Esophagus squamous epithelium (tissue), 4 donors: Measurements from ENCODE around the gene SLC44A4.

Experiments
- POLR2A ChIP-seq, 4 donors: fragments of 450-650 bp; IDR thresholded peaks; one replicate each; pipeline ENCODE4 v1.6.1; 2017; ENCODE audit warnings: antibody characterized with exemption in 4 of 4, mild to moderate bottlenecking in 4 of 4, moderate library complexity in 3 of 4
- TF ChIP-seq, protein P1 (sequence below), 6 experiments: fragments of 450-650 bp in 4 of 6; fragments of 200-600 bp in 2 of 6; sonication (generic) in 2 of 6; IDR thresholded peaks; one replicate each; pipeline ENCODE4 v1.5.1; 2016 to 2019; ENCODE audit warnings: antibody characterized with exemption in 6 of 6, mild to moderate bottlenecking in 4 of 6, moderate library complexity in 4 of 6

DNA sequence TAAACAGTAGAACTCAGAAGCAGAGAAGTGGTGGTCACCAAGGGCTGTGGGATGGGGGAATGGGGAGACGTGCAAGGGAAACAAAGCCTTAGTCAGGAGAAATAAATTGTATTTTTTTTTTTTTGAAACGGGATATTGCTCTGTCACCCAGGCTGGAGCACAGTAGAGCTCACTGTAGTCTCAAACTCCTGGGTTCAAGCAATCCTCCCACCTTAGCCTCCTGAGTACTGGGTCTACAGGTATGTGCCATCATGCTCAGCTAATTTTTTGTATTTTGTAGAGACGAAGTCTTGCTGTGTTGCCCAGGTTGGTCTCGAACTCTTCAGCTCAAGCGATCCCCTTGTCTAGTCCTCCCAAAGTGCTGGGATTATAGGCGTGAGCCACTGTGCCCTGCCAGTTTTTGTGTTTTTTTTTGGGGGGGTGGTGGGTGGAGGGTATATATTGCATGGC is 47.9 kb downstream of the SLC44A4 start:
- TF ChIP-seq, protein P1, sequence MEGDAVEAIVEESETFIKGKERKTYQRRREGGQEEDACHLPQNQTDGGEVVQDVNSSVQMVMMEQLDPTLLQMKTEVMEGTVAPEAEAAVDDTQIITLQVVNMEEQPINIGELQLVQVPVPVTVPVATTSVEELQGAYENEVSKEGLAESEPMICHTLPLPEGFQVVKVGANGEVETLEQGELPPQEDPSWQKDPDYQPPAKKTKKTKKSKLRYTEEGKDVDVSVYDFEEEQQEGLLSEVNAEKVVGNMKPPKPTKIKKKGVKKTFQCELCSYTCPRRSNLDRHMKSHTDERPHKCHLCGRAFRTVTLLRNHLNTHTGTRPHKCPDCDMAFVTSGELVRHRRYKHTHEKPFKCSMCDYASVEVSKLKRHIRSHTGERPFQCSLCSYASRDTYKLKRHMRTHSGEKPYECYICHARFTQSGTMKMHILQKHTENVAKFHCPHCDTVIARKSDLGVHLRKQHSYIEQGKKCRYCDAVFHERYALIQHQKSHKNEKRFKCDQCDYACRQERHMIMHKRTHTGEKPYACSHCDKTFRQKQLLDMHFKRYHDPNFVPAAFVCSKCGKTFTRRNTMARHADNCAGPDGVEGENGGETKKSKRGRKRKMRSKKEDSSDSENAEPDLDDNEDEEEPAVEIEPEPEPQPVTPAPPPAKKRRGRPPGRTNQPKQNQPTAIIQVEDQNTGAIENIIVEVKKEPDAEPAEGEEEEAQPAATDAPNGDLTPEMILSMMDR (IDR thresholded peaks at IDR 0.05): no peak
- TF ChIP-seq POLR2A (IDR thresholded peaks at IDR 0.05): no peak
